Trophoblast cell (in vitro differentiated cells and primary cell): Measurements from ENCODE around the gene ADAMTSL1.

ENCODE experiments used
- DNase-seq, 2 donors: peaks; one replicate each; pipeline ENCODE4 v3.0.0-alpha.2; 2016
- H2AFZ ChIP-seq: 2 replicates; pipeline ENCODE4 v1.6.1; 2013; ENCODE audit warnings: low read length, moderate library complexity, mild to moderate bottlenecking; ENCODE audit not compliant: insufficient read depth, poor library complexity
- H2AK5ac ChIP-seq: 2 replicates; pipeline ENCODE4 v1.6.1; 2013; ENCODE audit warnings: mild to moderate bottlenecking, low read length
- H2BK120ac ChIP-seq: 2 replicates; pipeline ENCODE4 v1.6.1; 2013; ENCODE audit warnings: low read length, mild to moderate bottlenecking, moderate library complexity; ENCODE audit not compliant: insufficient read depth, poor library complexity
- H2BK12ac ChIP-seq: 2 replicates; pipeline ENCODE4 v1.6.1; 2013; ENCODE audit warnings: mild to moderate bottlenecking, low read length, moderate library complexity
- H2BK5ac ChIP-seq: 2 replicates; pipeline ENCODE4 v1.6.1; 2013; ENCODE audit warnings: low read length, low read depth, moderate library complexity, mild to moderate bottlenecking; ENCODE audit not compliant: poor library complexity
- H3K14ac ChIP-seq: 2 replicates; pipeline ENCODE4 v1.6.1; 2013; ENCODE audit warnings: mild to moderate bottlenecking, low read length
- H3K18ac ChIP-seq: 2 replicates; pipeline ENCODE4 v1.6.1; 2013; ENCODE audit warnings: mild to moderate bottlenecking, low read length
- H3K23ac ChIP-seq: 2 replicates; pipeline ENCODE4 v1.6.1; 2013; ENCODE audit warnings: low read length
- H3K27ac ChIP-seq: 2 replicates; pipeline ENCODE4 v1.5.1; 2013; ENCODE audit warnings: low read depth, mild to moderate bottlenecking, inconsistent platforms, low read length, moderate library complexity
- H3K27me3 ChIP-seq: 2 replicates; pipeline ENCODE4 v1.6.1; 2013; ENCODE audit warnings: inconsistent platforms, mild to moderate bottlenecking, low read length, moderate library complexity; ENCODE audit not compliant: insufficient read depth
- H3K36me3 ChIP-seq, 2 experiments: 1 replicate in 1 of 2; 2 replicates in 1 of 2; pipeline ENCODE4 v1.6.1; 2013; ENCODE audit warnings: low read length in 2 of 2, mild to moderate bottlenecking in 2 of 2, moderate library complexity in 1 of 2; ENCODE audit not compliant: insufficient read depth in 2 of 2, control insufficient read depth in 1 of 2
- H3K4ac ChIP-seq: 2 replicates; pipeline ENCODE4 v1.6.1; 2013; ENCODE audit warnings: low read depth, mild to moderate bottlenecking, low read length, moderate library complexity
- H3K4me1 ChIP-seq, 2 experiments: 1 replicate in 1 of 2; 2 replicates in 1 of 2; pipeline ENCODE4 v1.6.1; 2013; ENCODE audit warnings: low read length in 2 of 2, mild to moderate bottlenecking in 2 of 2, moderate library complexity in 1 of 2; ENCODE audit not compliant: insufficient read depth in 2 of 2, control insufficient read depth in 1 of 2
- H3K4me2 ChIP-seq: 2 replicates; pipeline ENCODE4 v1.6.1; 2013; ENCODE audit warnings: inconsistent platforms, mild to moderate bottlenecking, low read length, moderate library complexity
- H3K4me3 ChIP-seq: 2 replicates; pipeline ENCODE4 v1.5.1; 2013; ENCODE audit warnings: mild to moderate bottlenecking, low read depth, low read length, inconsistent platforms
- H3K79me1 ChIP-seq: one replicate; pipeline ENCODE4 v1.6.1; 2013; ENCODE audit warnings: low read length
- H3K79me2 ChIP-seq: 2 replicates; pipeline ENCODE4 v1.6.1; 2013; ENCODE audit warnings: low read length, mild to moderate bottlenecking; ENCODE audit not compliant: control insufficient read depth, insufficient read depth, poor library complexity
- H3K9ac ChIP-seq: 2 replicates; pipeline ENCODE4 v1.6.1; 2013; ENCODE audit warnings: mild to moderate bottlenecking, low read length
- H3K9me3 ChIP-seq: 2 replicates; pipeline ENCODE4 v1.6.1; 2013; ENCODE audit warnings: low read depth, mild to moderate bottlenecking, control low read depth, inconsistent platforms, low read length; ENCODE audit not compliant: insufficient read depth
- H4K12ac ChIP-seq: 2 replicates; pipeline ENCODE4 v1.6.1; 2013; ENCODE audit warnings: low read depth, mild to moderate bottlenecking, low read length, moderate library complexity
- H4K8ac ChIP-seq: 2 replicates; pipeline ENCODE4 v1.6.1; 2013; ENCODE audit warnings: low read depth, mild to moderate bottlenecking, low read length, moderate library complexity
- H4K91ac ChIP-seq: one replicate; pipeline ENCODE4 v1.6.1; 2013; ENCODE audit warnings: low read depth, mild to moderate bottlenecking, low read length, moderate library complexity
- WGBS: extraction: QIAGEN DNeasy Blood & Tissue Kit; methylation state at CpG from one replicate; pipeline ENCODE4 v1.1.7; 2013; ENCODE audit warnings: missing lambda C conversion rate; ENCODE audit not compliant: insufficient read length, insufficient coverage; ENCODE audit errors: extremely low coverage; 5-methylcytosine and 5-hydroxymethylcytosine counted together

ADAMTSL1 gene

GRCh38 chr9:18793122-18793521, 319.2 kb downstream of the ADAMTSL1 start:
- no CpG with 5 or more reads among the region's 2 CpGs for WGBS
- no peaks in the 10 kb centered on the region for H3K4me1 ChIP-seq
- H2BK5ac ChIP-seq, result no peak overlapping the region

DNA sequence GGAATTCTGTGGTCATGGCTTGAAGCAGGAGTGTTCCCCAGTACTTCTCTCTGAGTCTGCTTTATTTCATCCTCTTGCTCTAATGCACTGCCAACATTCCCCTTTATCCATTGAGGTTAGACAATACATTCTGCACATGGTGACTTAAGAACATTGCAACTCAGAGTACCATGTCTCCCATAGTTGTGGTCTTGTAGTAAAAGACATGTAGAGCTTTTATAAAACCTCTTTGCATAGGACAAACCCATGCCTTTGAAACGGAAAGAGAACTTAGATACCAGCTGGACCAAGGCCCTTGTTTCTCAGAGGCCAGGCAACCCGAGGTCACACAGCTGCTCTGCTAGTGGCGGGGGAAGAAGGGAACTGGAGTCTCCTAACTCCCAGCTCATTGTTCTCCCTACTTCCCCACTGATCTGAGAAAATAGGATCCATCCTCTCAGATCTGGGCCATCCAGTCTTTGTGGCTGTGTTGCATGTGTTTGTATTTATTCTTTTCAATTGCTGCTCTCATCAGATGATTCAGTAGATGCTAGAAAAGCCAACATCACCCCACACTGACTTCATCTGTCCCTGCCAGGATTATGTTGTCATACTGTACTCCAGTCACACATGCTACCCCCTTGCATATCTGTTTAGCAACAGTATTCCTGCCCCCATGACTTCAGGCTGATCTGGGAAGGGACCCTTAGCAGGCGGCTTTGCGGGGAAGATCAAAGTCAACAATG, 322.2 kb downstream of the ADAMTSL1 start:
- H2BK5ac ChIP-seq, result no peak overlapping the region
- no peak overlapping the region for H2AFZ ChIP-seq
- H3K18ac ChIP-seq, result no peak overlapping the region
- no peaks in the 10 kb centered on the region for H3K4me1 ChIP-seq
- DNase-seq, result no peak
- no peak overlapping the region for H4K12ac ChIP-seq
- H2BK12ac ChIP-seq, result no peak overlapping the region
- no peaks in the 10 kb centered on the region for H3K27me3 ChIP-seq
- H4K91ac ChIP-seq, result no peak overlapping the region
- WGBS, result no CpG with 5 or more reads among the region's 5 CpGs
- no peak overlapping the region for H3K4me3 ChIP-seq
- H3K4me2 ChIP-seq, result no peak overlapping the region
- H3K4ac ChIP-seq, result no peak overlapping the region
- H3K79me2 ChIP-seq, result no peaks in the 10 kb centered on the region
- no peaks in the 10 kb centered on the region for H3K9me3 ChIP-seq
- H3K27ac ChIP-seq, result no peak overlapping the region
- H3K14ac ChIP-seq, result no peak overlapping the region
- H3K9ac ChIP-seq, result no peak overlapping the region
- H2BK120ac ChIP-seq, result no peak overlapping the region
- H3K36me3 ChIP-seq, result no peaks in the 10 kb centered on the region
- no peaks in the 10 kb centered on the region for H3K79me1 ChIP-seq
- H3K23ac ChIP-seq, result no peak overlapping the region
- H2AK5ac ChIP-seq, result no peak overlapping the region
- no peak overlapping the region for H4K8ac ChIP-seq

More at GRCh38 chr9:18793122-18793521, 319.2 kb downstream of the ADAMTSL1 start:
- Histone ChIP-seq H3K27me3 (no peaks in the 10 kb centered on the region), H3K36me3 (no peaks in the 10 kb centered on the region), H2AFZ (no peak overlapping the region), H2AK5ac (no peak overlapping the region), H4K91ac (no peak overlapping the region), H2BK120ac (no peak overlapping the region), H3K9me3 (no peaks in the 10 kb centered on the region), H3K23ac (no peak overlapping the region), H3K4me3 (no peak overlapping the region), H3K79me1 (no peaks in the 10 kb centered on the region), H3K18ac (no peak overlapping the region), H4K8ac (no peak overlapping the region), H3K9ac (no peak overlapping the region), H4K12ac (no peak overlapping the region), H3K4me2 (no peak overlapping the region), H3K27ac (no peak overlapping the region), H2BK12ac (no peak overlapping the region), H3K14ac (no peak overlapping the region), H3K79me2 (no peaks in the 10 kb centered on the region), H3K4ac (no peak overlapping the region)
- DNase-seq, result no peak

DNA sequence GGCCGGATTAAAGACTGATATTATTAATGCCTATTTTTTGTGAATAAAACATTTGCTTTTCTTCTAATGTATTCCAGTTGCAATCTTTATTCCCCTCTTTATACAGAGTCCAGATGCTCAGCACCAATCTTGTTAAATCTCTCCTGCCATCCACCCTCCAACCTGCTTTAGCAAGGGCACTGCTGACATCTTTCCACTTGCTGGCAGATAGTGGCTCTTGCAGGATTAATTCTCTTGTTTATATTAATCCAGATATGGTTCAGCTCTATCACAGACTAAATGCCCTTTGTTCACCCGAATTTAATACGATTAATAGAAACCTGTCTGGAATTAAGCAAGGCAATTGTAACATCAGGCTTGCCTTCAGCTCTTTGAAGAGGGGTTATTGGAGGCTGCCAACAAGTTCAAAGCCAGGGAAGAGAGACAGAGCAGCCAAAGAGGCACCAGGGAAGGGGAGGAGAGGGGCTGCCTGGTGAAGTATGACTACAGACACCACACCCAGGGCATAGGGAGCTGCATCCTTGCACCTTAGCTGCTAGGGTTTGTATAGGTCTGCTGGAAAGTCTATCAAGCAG, 322.8 kb downstream of the ADAMTSL1 start:
- no peaks in the 10 kb centered on the region for H3K27me3 ChIP-seq
- no peak overlapping the region for H3K4me2 ChIP-seq
- DNase-seq, result no peak
- H3K18ac ChIP-seq, result no peak overlapping the region
- WGBS, result no CpG with 5 or more reads among the region's 3 CpGs
- no peak overlapping the region for H2BK5ac ChIP-seq
- H2AFZ ChIP-seq, result no peak overlapping the region
- H4K8ac ChIP-seq, result no peak overlapping the region
- no peak overlapping the region for H4K12ac ChIP-seq
- H3K14ac ChIP-seq, result no peak overlapping the region
- H3K4me1 ChIP-seq, result no peaks in the 10 kb centered on the region
- no peak overlapping the region for H3K4ac ChIP-seq
- H4K91ac ChIP-seq, result no peak overlapping the region
- no peaks in the 10 kb centered on the region for H3K9me3 ChIP-seq
- no peaks in the 10 kb centered on the region for H3K36me3 ChIP-seq
- H3K23ac ChIP-seq, result no peak overlapping the region
- H2AK5ac ChIP-seq, result no peak overlapping the region
- no peak overlapping the region for H2BK12ac ChIP-seq
- no peak overlapping the region for H2BK120ac ChIP-seq
- H3K9ac ChIP-seq, result no peak overlapping the region
- no peaks in the 10 kb centered on the region for H3K79me1 ChIP-seq
- no peaks in the 10 kb centered on the region for H3K79me2 ChIP-seq
- H3K4me3 ChIP-seq, result no peak overlapping the region
- H3K27ac ChIP-seq, result no peak overlapping the region

- H2BK5ac ChIP-seq, result no peak overlapping the region
- no peak overlapping the region for H3K23ac ChIP-seq
- no peaks in the 10 kb centered on the region for H3K27me3 ChIP-seq
- H3K4me2 ChIP-seq, result no peak overlapping the region
- no peaks in the 10 kb centered on the region for H3K4me1 ChIP-seq
- no peak for DNase-seq
- no peak overlapping the region for H3K9ac ChIP-seq
- H4K91ac ChIP-seq, result no peak overlapping the region
- no peak overlapping the region for H4K8ac ChIP-seq
- H2BK120ac ChIP-seq, result no peak overlapping the region
- H3K14ac ChIP-seq, result no peak overlapping the region
- no peaks in the 10 kb centered on the region for H3K36me3 ChIP-seq
- no peak overlapping the region for H3K4ac ChIP-seq
- no peaks in the 10 kb centered on the region for H3K79me1 ChIP-seq
- no peak overlapping the region for H3K27ac ChIP-seq
- no peak overlapping the region for H3K4me3 ChIP-seq
- no peaks in the 10 kb centered on the region for H3K9me3 ChIP-seq
- H2AK5ac ChIP-seq, result no peak overlapping the region
- H4K12ac ChIP-seq, result no peak overlapping the region
- no CpG with 5 or more reads among the region's 1 CpG for WGBS
- no peak overlapping the region for H3K18ac ChIP-seq
- no peak overlapping the region for H2AFZ ChIP-seq
- no peak overlapping the region for H2BK12ac ChIP-seq
- no peaks in the 10 kb centered on the region for H3K79me2 ChIP-seq
Observed at GRCh38 chr9:18798106-18798505, 324.2 kb downstream of the ADAMTSL1 start.
